Stimulated activated naive CD8-positive, alpha-beta T cell treated with anti-CD3 and anti-CD28 coated beads, Interleukin-15, amount 100 ng/mL, for 72 hours (primary cell): Measurements from ENCODE around the gene RNF169.

ENCODE experiments used
- ATAC-seq: fragments of 150-1000 bp; cut with Tn5 transposase; 2 replicates; pipeline ENCODE4 v1.10.0; 2021; ENCODE audit warnings: mild to moderate bottlenecking, moderate library complexity
- DNase-seq, 2 donors: peaks; one replicate each; pipeline ENCODE4 v3.0.0; 2021 to 2022
- H3K27ac Mint-ChIP-seq, 2 donors: one replicate each; pipeline ENCODE4 v1.8.0; 2022; ENCODE audit warnings: mild to moderate bottlenecking in 2 of 2, mixed read lengths in 2 of 2, moderate library complexity in 2 of 2
- H3K27me3 Mint-ChIP-seq: one replicate; pipeline ENCODE4 v1.8.0; 2022; ENCODE audit warnings: mixed read lengths
- H3K4me1 Mint-ChIP-seq: one replicate; pipeline ENCODE4 v1.8.0; 2022; ENCODE audit warnings: mild to moderate bottlenecking, mixed read lengths
- H3K4me3 Mint-ChIP-seq, 2 donors: one replicate each; pipeline ENCODE4 v1.8.0; 2022; ENCODE audit warnings: mild to moderate bottlenecking in 2 of 2, mixed read lengths in 2 of 2, moderate library complexity in 1 of 2
- H3K9me3 Mint-ChIP-seq, 2 donors: one replicate each; pipeline ENCODE4 v1.8.0; 2022; ENCODE audit warnings: mixed read lengths in 2 of 2

The RNF169 gene

GRCh38 chr11:74748211-74749126 lies at the start of gene RNF169:
RNF169 (plus strand) TSS chr11:74748849; CDS start chr11:74748881, 32 bp downstream.
- H3K4me3 Mint-ChIP-seq: peak within 1 kb of the TSS; percentile 91 to 94
- DNase-seq (peak; percentile 83 to 93), ATAC-seq (peak; percentile 98)
- peaks cover 36% of the 10 kb centered on the region for H3K4me1 Mint-ChIP-seq
- no peaks in the 10 kb centered on the region for H3K9me3 Mint-ChIP-seq
- H3K27me3 Mint-ChIP-seq: no peaks in the 10 kb centered on the region
- H3K27ac Mint-ChIP-seq: peak within 1 kb of the TSS; percentile 90 to 93

GRCh38 chr11:74699615-74700396 lies 48.8 kb upstream of the RNF169 start:
- Mint-ChIP-seq H3K27me3 (peaks cover 11% of the 10 kb centered on the region), H3K4me3 (no peak overlapping the region), H3K9me3 (no peaks in the 10 kb centered on the region), H3K4me1 (peaks cover 6% of the 10 kb centered on the region), H3K27ac (no peak overlapping the region)
- ATAC-seq: no peak
- DNase-seq: no peak

GRCh38 chr11:74701351-74701750 lies 47.3 kb upstream of the RNF169 start:
- ATAC-seq (no peak), DNase-seq (no peak)
- H3K27ac Mint-ChIP-seq: no peak overlapping the region
- H3K9me3 Mint-ChIP-seq: no peaks in the 10 kb centered on the region
- H3K4me1 Mint-ChIP-seq: peaks cover 6% of the 10 kb centered on the region
- H3K4me3 Mint-ChIP-seq: no peak overlapping the region
- peaks cover 11% of the 10 kb centered on the region for H3K27me3 Mint-ChIP-seq

GRCh38 chr11:74702383-74703007 lies 46.2 kb upstream of the RNF169 start:
- ATAC-seq (peak; percentile 71), DNase-seq (peak; percentile 50 to 64)
- H3K27ac Mint-ChIP-seq: peak overlapping the region in 1 of 2 donors; percentile 9
- peaks cover 2% of the 10 kb centered on the region for H3K27me3 Mint-ChIP-seq
- no peak overlapping the region for H3K4me3 Mint-ChIP-seq
- H3K4me1 Mint-ChIP-seq: no peaks in the 10 kb centered on the region
- no peaks in the 10 kb centered on the region for H3K9me3 Mint-ChIP-seq

- no peak for DNase-seq
- Mint-ChIP-seq H3K27ac (no peak overlapping the region), H3K4me1 (no peaks in the 10 kb centered on the region)
These were observed 45.4 kb upstream of the RNF169 start for GRCh38 chr11:74703211-74703610.

GRCh38 chr11:74707182-74707581 lies 41.5 kb upstream of the RNF169 start:
- Mint-ChIP-seq H3K4me3 (no peak overlapping the region), H3K27me3 (no peaks in the 10 kb centered on the region)
- ATAC-seq: no peak

More at GRCh38 chr11:74703211-74703610, 45.4 kb upstream of the RNF169 start:
- no peak overlapping the region for H3K4me3 Mint-ChIP-seq
- ATAC-seq: no peak
- no peaks in the 10 kb centered on the region for H3K27me3 Mint-ChIP-seq
- no peaks in the 10 kb centered on the region for H3K9me3 Mint-ChIP-seq

GRCh38 chr11:74707602-74708510 lies 40.8 kb upstream of the RNF169 start:
- H3K9me3 Mint-ChIP-seq: no peaks in the 10 kb centered on the region
- DNase-seq (no peak), ATAC-seq (no peak)
- H3K27me3 Mint-ChIP-seq: no peaks in the 10 kb centered on the region
- H3K4me3 Mint-ChIP-seq: no peak overlapping the region
- H3K4me1 Mint-ChIP-seq: no peaks in the 10 kb centered on the region
- peak overlapping the region in 1 of 2 donors; percentile 29 for H3K27ac Mint-ChIP-seq

More at GRCh38 chr11:74707182-74707581, 41.5 kb upstream of the RNF169 start:
- H3K4me1 Mint-ChIP-seq: no peaks in the 10 kb centered on the region
- H3K27ac Mint-ChIP-seq: no peak overlapping the region
- H3K9me3 Mint-ChIP-seq: no peaks in the 10 kb centered on the region
- DNase-seq: no peak

- ATAC-seq (no peak), DNase-seq (no peak)
- Mint-ChIP-seq H3K27me3 (no peaks in the 10 kb centered on the region), H3K4me1 (no peaks in the 10 kb centered on the region), H3K9me3 (no peaks in the 10 kb centered on the region), H3K4me3 (no peak overlapping the region), H3K27ac (no peak overlapping the region)
These were observed 39.5 kb upstream of the RNF169 start for GRCh38 chr11:74709175-74709574.

- Mint-ChIP-seq H3K4me3 (no peak overlapping the region), H3K9me3 (no peaks in the 10 kb centered on the region)
These were observed 38.2 kb upstream of the RNF169 start for GRCh38 chr11:74710281-74710938.

GRCh38 chr11:74713686-74714085 lies 35.0 kb upstream of the RNF169 start:
- ATAC-seq (no peak), DNase-seq (no peak)
- no peaks in the 10 kb centered on the region for H3K27me3 Mint-ChIP-seq
- no peak overlapping the region for H3K27ac Mint-ChIP-seq
- peaks cover 5% of the 10 kb centered on the region for H3K4me1 Mint-ChIP-seq
- no peaks in the 10 kb centered on the region for H3K9me3 Mint-ChIP-seq
- H3K4me3 Mint-ChIP-seq: no peak overlapping the region

More at GRCh38 chr11:74710281-74710938, 38.2 kb upstream of the RNF169 start:
- ATAC-seq (no peak), DNase-seq (no peak)
- H3K27me3 Mint-ChIP-seq: no peaks in the 10 kb centered on the region
- peaks cover 5% of the 10 kb centered on the region for H3K4me1 Mint-ChIP-seq
- H3K27ac Mint-ChIP-seq: peak overlapping the region in 1 of 2 donors; percentile 88

- Mint-ChIP-seq H3K9me3 (no peaks in the 10 kb centered on the region), H3K27ac (no peak overlapping the region), H3K4me1 (peaks cover 5% of the 10 kb centered on the region), H3K4me3 (no peak overlapping the region), H3K27me3 (no peaks in the 10 kb centered on the region)
- DNase-seq: no peak
- ATAC-seq: peak; percentile 74
These were observed 33.7 kb upstream of the RNF169 start for GRCh38 chr11:74714904-74715303.

GRCh38 chr11:74717221-74717969 lies 31.3 kb upstream of the RNF169 start:
- Mint-ChIP-seq H3K9me3 (no peaks in the 10 kb centered on the region), H3K4me3 (no peak overlapping the region), H3K27ac (no peak overlapping the region), H3K4me1 (peaks cover 5% of the 10 kb centered on the region), H3K27me3 (peaks cover 2% of the 10 kb centered on the region)
- DNase-seq (no peak), ATAC-seq (no peak)

- H3K4me1 Mint-ChIP-seq: peaks cover 5% of the 10 kb centered on the region
- DNase-seq: no peak
- no peaks in the 10 kb centered on the region for H3K9me3 Mint-ChIP-seq
- ATAC-seq: no peak
- H3K27me3 Mint-ChIP-seq: peaks cover 8% of the 10 kb centered on the region
- H3K4me3 Mint-ChIP-seq: no peak overlapping the region
- H3K27ac Mint-ChIP-seq: no peak overlapping the region
These were observed 29.6 kb upstream of the RNF169 start for GRCh38 chr11:74719011-74719410.
